OCI-LY1 (cell line): Measurements from ENCODE around the gene GJB2.

ENCODE experiments used
- H2AFZ ChIP-seq: fragments of 200-600 bp; sonication (generic), shearing (Covaris generic); 2 replicates; pipeline ENCODE4 v1.6.0; 2014; ENCODE audit warnings: antibody characterized with exemption, mild to moderate bottlenecking, low read length
- H3F3A ChIP-seq: fragments of 200-600 bp; sonication (generic), shearing (Covaris generic); 2 replicates; pipeline ENCODE4 v1.6.0; 2014; ENCODE audit warnings: mild to moderate bottlenecking, antibody characterized with exemption, low read length, moderate library complexity; ENCODE audit not compliant: insufficient read depth
- H3K27ac ChIP-seq: fragments of 200-600 bp; sonication (generic); 2 replicates; pipeline ENCODE4 v1.5.1; 2014; ENCODE audit warnings: low read length, mixed run types, mild to moderate bottlenecking, low read depth; ENCODE audit not compliant: poor library complexity, severe bottlenecking
- H3K27me3 ChIP-seq: fragments of 200-600 bp; sonication (generic); 2 replicates; pipeline ENCODE4 v1.6.0; 2014; ENCODE audit warnings: antibody characterized with exemption, mild to moderate bottlenecking, low read length, moderate library complexity; ENCODE audit not compliant: insufficient read depth
- H3K36me3 ChIP-seq: fragments of 200-600 bp; sonication (generic); 2 replicates; pipeline ENCODE4 v1.6.1; 2014; ENCODE audit warnings: mild to moderate bottlenecking, antibody characterized with exemption, low read length, moderate library complexity, mixed read lengths; ENCODE audit not compliant: insufficient read depth
- H3K4me1 ChIP-seq: fragments of 200-600 bp; sonication (generic); 2 replicates; pipeline ENCODE4 v1.5.1; 2014; ENCODE audit warnings: mild to moderate bottlenecking, low read length, moderate library complexity; ENCODE audit not compliant: insufficient read depth, severe bottlenecking
- H3K4me2 ChIP-seq: fragments of 200-600 bp; sonication (generic), shearing (Covaris generic); 2 replicates; pipeline ENCODE4 v1.6.1; 2014; ENCODE audit warnings: low read length
- H3K4me3 ChIP-seq: fragments of 200-600 bp; sonication (generic); 2 replicates; pipeline ENCODE4 v1.5.1; 2014; ENCODE audit warnings: low read length, low read depth, mild to moderate bottlenecking, mixed read lengths; ENCODE audit not compliant: poor library complexity, severe bottlenecking
- H3K79me2 ChIP-seq: fragments of 200-600 bp; shearing (Covaris generic); 2 replicates; pipeline ENCODE4 v1.6.1; 2016; ENCODE audit warnings: mixed run types, low read length, mixed read lengths; ENCODE audit not compliant: insufficient read depth
- H3K9ac ChIP-seq: fragments of 200-600 bp; sonication (generic), shearing (Covaris generic); 2 replicates; pipeline ENCODE4 v1.6.1; 2014; ENCODE audit warnings: mild to moderate bottlenecking, low read length, mixed read lengths
- H3K9me2 ChIP-seq: fragments of 200-600 bp; sonication (generic), shearing (Covaris generic); 2 replicates; pipeline ENCODE4 v1.6.1; 2014; ENCODE audit warnings: low read depth, mild to moderate bottlenecking, low read length, mixed read lengths
- H3K9me3 ChIP-seq: fragments of 200-600 bp; shearing (Covaris generic); 2 replicates; pipeline ENCODE4 v1.6.1; 2014; ENCODE audit warnings: low read length, mixed read lengths
- H4K20me1 ChIP-seq: fragments of 200-600 bp; sonication (generic), shearing (Covaris generic); 2 replicates; pipeline ENCODE4 v1.6.0; 2016; ENCODE audit warnings: mild to moderate bottlenecking, low read length; ENCODE audit not compliant: insufficient read depth
- EZH2 ChIP-seq: fragments of 200-600 bp; sonication (generic), shearing (Covaris generic); IDR thresholded peaks from 2 replicates; pipeline ENCODE4 v1.8.0; 2017; ENCODE audit warnings: borderline replicate concordance, mixed run types, mild to moderate bottlenecking, antibody characterized with exemption, low read length, moderate library complexity, mixed read lengths
- TF ChIP-seq, protein P1 (sequence below): fragments of 200-600 bp; sonication (generic), shearing (Covaris generic); IDR thresholded peaks from 2 replicates; pipeline ENCODE4 v1.5.1; 2017; ENCODE audit warnings: mild to moderate bottlenecking, antibody characterized with exemption, low read length, moderate library complexity, mixed read lengths

GJB2 gene

GRCh38 chr13:20145521-20145920 is 47.2 kb downstream of the GJB2 start:
- H3K4me1 ChIP-seq = no peaks in the 10 kb centered on the region
- H3K4me2 ChIP-seq = no peak overlapping the region
- no peaks in the 10 kb centered on the region for H3K9me2 ChIP-seq
- H3K9ac ChIP-seq = no peak overlapping the region
- H4K20me1 ChIP-seq = no peaks in the 10 kb centered on the region
- H2AFZ ChIP-seq = no peak overlapping the region
- H3K27ac ChIP-seq = no peak overlapping the region
- peaks cover 17% of the 10 kb centered on the region; the same call in 1 of the 2 replicates for H3K27me3 ChIP-seq
- H3K79me2 ChIP-seq = no peaks in the 10 kb centered on the region
- no peaks in the 10 kb centered on the region for H3K9me3 ChIP-seq
- H3K4me3 ChIP-seq = no peak overlapping the region
- no peaks in the 10 kb centered on the region for H3F3A ChIP-seq
- no peaks in the 10 kb centered on the region for H3K36me3 ChIP-seq
- TF ChIP-seq EZH2 = no peak
- TF ChIP-seq, protein P1, sequence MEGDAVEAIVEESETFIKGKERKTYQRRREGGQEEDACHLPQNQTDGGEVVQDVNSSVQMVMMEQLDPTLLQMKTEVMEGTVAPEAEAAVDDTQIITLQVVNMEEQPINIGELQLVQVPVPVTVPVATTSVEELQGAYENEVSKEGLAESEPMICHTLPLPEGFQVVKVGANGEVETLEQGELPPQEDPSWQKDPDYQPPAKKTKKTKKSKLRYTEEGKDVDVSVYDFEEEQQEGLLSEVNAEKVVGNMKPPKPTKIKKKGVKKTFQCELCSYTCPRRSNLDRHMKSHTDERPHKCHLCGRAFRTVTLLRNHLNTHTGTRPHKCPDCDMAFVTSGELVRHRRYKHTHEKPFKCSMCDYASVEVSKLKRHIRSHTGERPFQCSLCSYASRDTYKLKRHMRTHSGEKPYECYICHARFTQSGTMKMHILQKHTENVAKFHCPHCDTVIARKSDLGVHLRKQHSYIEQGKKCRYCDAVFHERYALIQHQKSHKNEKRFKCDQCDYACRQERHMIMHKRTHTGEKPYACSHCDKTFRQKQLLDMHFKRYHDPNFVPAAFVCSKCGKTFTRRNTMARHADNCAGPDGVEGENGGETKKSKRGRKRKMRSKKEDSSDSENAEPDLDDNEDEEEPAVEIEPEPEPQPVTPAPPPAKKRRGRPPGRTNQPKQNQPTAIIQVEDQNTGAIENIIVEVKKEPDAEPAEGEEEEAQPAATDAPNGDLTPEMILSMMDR = no peak

DNA sequence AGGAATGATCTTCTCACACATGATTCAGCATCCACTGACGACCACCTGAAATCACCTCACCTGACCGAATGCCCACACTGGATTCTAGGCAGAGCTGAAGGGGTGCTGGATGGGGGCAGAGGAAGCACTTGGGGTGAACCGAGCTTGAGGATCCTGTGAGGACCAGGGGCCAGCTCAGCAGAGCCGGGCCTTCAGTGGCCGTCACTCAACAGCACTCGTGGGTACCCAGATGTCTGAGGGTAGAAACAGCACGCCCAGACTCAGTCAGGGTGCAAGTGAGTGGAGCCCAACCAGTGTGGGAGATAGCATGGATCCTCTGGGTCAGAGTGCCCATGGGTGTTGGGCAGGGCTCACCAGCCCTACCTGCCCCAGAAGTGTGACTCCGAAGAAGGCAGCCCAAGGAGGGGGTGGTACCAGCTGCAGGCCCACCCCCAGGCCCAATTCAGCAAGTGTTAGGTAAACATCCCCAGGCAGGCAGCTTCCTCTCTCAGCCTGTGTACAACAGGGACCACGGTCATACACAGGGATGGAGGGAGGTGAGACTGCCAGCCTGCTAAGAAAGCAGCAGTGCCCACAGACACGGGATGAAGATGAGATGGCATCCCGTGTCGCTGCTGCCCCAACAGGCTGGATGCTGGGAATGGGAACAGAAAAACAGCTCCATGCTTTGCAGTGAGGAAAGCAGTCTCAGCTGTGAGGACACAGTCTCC is 48.4 kb downstream of the GJB2 start:
- H3K9me2 ChIP-seq = no peaks in the 10 kb centered on the region
- H3K4me1 ChIP-seq = no peaks in the 10 kb centered on the region
- H3F3A ChIP-seq = no peaks in the 10 kb centered on the region
- TF ChIP-seq, protein P1 = no peak
- no peak overlapping the region for H3K4me3 ChIP-seq
- no peak overlapping the region for H3K4me2 ChIP-seq
- no peaks in the 10 kb centered on the region for H3K79me2 ChIP-seq
- H3K27me3 ChIP-seq = peaks cover 17% of the 10 kb centered on the region; the same call in 1 of the 2 replicates
- no peak overlapping the region for H3K9ac ChIP-seq
- H2AFZ ChIP-seq = no peak overlapping the region
- H4K20me1 ChIP-seq = no peaks in the 10 kb centered on the region
- no peaks in the 10 kb centered on the region for H3K36me3 ChIP-seq
- no peak overlapping the region for H3K27ac ChIP-seq
- no peaks in the 10 kb centered on the region for H3K9me3 ChIP-seq

- Histone ChIP-seq H3K4me3 (no peak overlapping the region), H2AFZ (no peak overlapping the region), H3K4me2 (no peak overlapping the region), H3K9ac (no peak overlapping the region), H3K36me3 (no peaks in the 10 kb centered on the region), H3K9me2 (no peaks in the 10 kb centered on the region), H3K27me3 (peaks cover 17% of the 10 kb centered on the region; the same call in 1 of the 2 replicates), H3K79me2 (no peaks in the 10 kb centered on the region), H3F3A (no peaks in the 10 kb centered on the region), H4K20me1 (no peaks in the 10 kb centered on the region), H3K27ac (no peak overlapping the region), H3K4me1 (no peaks in the 10 kb centered on the region), H3K9me3 (no peaks in the 10 kb centered on the region)
- no peak for TF ChIP-seq EZH2
- TF ChIP-seq, protein P1 = no peak
These were observed 49.7 kb downstream of the GJB2 start for GRCh38 chr13:20142927-20143480.
